ENCODE data around the gene JAKMIP2.

DNA sequence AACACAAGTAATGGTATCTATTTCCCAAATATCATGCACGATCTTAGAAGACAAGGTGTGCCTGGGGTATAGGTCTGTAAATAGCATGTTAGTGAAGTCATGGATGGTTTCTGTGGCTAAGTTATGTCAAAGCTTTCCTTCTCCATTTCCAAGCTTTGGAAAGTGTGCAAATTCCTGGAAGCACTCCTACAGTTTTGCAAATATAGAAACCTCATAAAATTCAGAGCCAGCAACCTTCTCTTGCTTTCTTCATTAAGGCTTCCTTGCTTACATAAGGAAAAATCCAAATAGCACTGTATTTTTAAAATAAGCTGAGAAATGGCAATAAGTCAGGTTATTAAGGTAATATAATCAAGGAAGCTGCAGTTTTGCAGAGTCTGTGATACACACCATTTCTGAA, 138.1 kb downstream of the JAKMIP2 start:
- no peak for TF ChIP-seq EP300 (IDR thresholded peaks at IDR 0.05; ENCODE audit: borderline replicate concordance)
- no peak for TF ChIP-seq CEBPB (IDR thresholded peaks at IDR 0.05)
- TF ChIP-seq, protein P1, sequence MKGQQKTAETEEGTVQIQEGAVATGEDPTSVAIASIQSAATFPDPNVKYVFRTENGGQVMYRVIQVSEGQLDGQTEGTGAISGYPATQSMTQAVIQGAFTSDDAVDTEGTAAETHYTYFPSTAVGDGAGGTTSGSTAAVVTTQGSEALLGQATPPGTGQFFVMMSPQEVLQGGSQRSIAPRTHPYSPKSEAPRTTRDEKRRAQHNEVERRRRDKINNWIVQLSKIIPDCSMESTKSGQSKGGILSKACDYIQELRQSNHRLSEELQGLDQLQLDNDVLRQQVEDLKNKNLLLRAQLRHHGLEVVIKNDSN (IDR thresholded peaks at IDR 0.05), result no peak
- TF ChIP-seq NFIC (IDR thresholded peaks at IDR 0.05), result no peak
- no peak for TF ChIP-seq TEAD4 (IDR thresholded peaks at IDR 0.05)
- no peak for TF ChIP-seq TAF1 (IDR thresholded peaks at IDR 0.05; ENCODE audit: low read depth)
- no peak for TF ChIP-seq FOXM1 (IDR thresholded peaks at IDR 0.05; ENCODE audit: borderline replicate concordance, low read depth)
- TF ChIP-seq, protein P2, sequence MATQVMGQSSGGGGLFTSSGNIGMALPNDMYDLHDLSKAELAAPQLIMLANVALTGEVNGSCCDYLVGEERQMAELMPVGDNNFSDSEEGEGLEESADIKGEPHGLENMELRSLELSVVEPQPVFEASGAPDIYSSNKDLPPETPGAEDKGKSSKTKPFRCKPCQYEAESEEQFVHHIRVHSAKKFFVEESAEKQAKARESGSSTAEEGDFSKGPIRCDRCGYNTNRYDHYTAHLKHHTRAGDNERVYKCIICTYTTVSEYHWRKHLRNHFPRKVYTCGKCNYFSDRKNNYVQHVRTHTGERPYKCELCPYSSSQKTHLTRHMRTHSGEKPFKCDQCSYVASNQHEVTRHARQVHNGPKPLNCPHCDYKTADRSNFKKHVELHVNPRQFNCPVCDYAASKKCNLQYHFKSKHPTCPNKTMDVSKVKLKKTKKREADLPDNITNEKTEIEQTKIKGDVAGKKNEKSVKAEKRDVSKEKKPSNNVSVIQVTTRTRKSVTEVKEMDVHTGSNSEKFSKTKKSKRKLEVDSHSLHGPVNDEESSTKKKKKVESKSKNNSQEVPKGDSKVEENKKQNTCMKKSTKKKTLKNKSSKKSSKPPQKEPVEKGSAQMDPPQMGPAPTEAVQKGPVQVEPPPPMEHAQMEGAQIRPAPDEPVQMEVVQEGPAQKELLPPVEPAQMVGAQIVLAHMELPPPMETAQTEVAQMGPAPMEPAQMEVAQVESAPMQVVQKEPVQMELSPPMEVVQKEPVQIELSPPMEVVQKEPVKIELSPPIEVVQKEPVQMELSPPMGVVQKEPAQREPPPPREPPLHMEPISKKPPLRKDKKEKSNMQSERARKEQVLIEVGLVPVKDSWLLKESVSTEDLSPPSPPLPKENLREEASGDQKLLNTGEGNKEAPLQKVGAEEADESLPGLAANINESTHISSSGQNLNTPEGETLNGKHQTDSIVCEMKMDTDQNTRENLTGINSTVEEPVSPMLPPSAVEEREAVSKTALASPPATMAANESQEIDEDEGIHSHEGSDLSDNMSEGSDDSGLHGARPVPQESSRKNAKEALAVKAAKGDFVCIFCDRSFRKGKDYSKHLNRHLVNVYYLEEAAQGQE (IDR thresholded peaks at IDR 0.05; ENCODE audit: low read depth), result no peak
- no peak for TF ChIP-seq TCF12 (IDR thresholded peaks at IDR 0.05; ENCODE audit: low read depth)
- no peak for TF ChIP-seq RAD21 (IDR thresholded peaks at IDR 0.05; ENCODE audit: low read depth)
- no peak for TF ChIP-seq YY1 (IDR thresholded peaks at IDR 0.05; ENCODE audit: low read depth)
- no peak for TF ChIP-seq ZBTB7A (IDR thresholded peaks at IDR 0.05; ENCODE audit: low read depth)
- TF ChIP-seq, protein P3, sequence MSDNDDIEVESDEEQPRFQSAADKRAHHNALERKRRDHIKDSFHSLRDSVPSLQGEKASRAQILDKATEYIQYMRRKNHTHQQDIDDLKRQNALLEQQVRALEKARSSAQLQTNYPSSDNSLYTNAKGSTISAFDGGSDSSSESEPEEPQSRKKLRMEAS (IDR thresholded peaks at IDR 0.05), result no peak

Data from Ishikawa (cell line).